HG03575 (cell line): ENCODE data around the gene CC2D2A.
A peak's percentile ranks its signal among the peaks of the same experiment; 100 is the strongest.
"Not testable (repeated sequence)": the region's sequence is repeated elsewhere in the genome, so short reads cannot be mapped to it uniquely, and the experiment has no call there.

Experiments used
- ATAC-seq: cut with Tn5 transposase; IDR thresholded peaks from one replicate; pipeline ENCODE4 v1.9.1; 2021; ENCODE audit not compliant: unreplicated experiment, insufficient number of reproducible peaks, low FRiP score; ENCODE audit errors: extremely low read depth

The CC2D2A gene

DNA sequence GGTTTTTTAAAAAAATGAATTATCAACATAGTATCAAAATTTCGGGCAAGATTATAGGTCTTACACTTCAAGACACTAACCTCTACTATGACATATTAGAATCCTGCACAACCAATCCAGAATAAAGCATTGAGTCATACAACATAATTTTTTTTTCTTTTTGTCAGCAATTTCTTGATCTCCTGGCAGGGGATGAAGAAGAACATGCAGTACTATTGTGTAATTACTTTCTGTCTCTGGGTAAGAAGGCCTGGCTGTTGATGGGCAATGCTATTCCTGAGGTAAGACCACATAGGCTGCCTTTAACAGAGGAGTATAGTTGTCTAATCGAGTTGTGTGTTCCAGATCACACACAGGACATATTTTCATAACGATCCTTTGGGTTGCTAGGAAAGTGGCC lies 118.0 kb downstream of the CC2D2A start:
- ATAC-seq, result no peak

DNA sequence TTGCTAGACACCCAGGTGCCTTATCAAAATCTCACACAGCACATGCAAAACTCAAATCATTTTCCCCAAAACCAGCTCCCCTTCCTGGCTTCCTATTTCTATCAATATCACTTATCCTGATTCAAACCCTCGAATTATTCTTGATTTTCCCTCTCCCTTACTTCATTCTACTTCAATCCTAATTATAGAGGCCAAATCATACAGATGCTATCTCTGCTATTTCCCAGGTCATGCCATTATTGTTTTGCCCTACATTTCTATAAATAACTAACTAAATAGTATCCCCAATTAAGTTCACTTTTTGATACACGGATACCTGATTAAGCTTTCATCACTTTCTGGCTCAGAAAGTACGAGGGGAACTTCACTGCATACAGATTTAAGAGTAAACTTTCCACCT lies 123.1 kb downstream of the CC2D2A start:
- no peak for ATAC-seq

DNA sequence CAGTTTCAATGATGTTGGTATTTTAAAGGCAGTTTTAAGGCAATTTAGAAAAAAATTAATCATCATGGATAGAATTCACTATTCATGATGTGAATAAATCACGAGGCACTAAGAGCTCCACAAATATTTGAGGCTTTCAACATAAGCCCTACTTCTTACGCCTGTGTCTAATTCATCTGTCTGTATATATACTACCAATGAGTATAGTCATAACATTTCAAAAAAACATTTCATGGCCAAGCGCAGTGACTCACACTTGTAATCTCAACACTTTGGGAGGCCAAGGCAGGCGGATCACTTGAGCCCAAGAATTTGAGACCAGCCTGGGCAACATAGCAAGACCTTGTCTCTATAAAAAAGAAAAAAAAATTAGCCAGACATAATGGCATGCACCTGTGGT lies 129.0 kb downstream of the CC2D2A start:
- ATAC-seq, result no peak

DNA sequence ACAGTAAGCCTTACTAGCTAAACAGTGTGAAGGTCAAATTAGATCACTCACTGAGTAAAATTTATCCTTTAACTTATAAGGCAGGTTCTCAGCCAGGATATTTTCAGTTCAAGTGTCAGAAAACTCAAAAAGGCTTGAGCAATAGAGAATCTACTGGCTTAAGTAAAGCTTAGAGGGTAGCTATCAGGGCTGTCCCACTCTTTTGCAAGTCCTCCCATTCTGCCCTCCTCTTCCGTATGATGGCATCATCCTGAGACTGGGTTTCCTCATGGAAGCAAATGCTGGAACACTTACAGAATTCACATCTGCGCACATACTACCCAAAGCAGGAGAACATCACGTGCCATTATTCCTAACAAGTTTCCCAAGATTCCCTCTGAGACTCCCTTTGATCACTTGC lies 130.5 kb downstream of the CC2D2A start:
- no peak for ATAC-seq

DNA sequence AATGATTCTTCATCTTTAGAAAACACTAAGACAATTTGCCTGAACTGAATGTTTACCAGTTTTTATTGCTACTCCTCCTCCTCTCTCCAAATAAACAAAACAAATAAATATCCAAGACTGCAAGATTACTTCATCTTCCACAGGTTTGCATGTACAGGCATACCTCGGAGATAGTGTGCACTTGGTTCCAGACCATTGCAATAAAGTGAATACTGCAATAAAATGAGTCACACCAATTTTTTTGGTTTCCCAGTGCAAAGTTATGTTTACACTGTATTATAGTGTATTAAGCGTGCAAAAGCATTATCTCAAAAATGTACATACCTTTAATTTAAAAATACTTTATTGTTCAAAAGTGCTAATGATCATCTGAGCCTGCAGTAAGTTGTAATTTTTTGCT lies 132.2 kb downstream of the CC2D2A start:
- ATAC-seq, result no peak

DNA sequence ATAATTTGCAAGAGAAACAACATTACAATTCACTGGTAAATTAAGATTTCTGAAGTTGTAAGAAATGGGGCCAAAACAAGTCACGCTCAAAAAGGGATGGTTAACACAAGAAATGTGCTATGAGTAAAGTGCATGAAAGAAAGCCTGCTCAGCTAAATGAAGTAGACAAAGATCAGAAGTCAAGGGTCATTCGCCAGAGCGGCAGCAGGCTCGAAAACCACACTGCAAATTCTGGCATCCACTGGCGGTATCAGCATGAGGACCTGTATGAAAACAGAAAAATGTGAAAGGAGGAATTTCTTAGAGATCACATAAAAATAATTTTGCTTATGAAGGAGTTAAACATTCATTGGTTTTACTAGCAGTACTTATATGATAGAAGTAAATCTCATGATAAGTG lies 135.9 kb downstream of the CC2D2A start:
- no peak for ATAC-seq

DNA sequence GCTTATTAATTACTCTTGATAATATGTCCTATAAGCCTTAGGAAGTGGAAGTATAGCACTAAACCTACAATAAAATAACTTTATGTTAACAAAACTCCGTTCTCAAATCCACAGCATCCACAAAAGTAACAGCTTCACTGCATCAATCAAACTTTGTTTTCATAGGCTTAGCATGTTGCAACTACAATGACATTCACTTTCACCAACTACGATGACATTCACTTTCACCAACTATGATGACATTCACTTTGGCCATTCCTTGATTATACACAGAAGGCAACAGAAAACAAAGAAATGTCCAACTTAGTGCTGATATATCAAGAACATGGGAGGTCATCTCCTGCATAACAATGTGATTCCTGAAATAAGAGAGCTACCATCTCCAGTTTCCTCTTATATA lies 141.2 kb downstream of the CC2D2A start:
- no peak for ATAC-seq

DNA sequence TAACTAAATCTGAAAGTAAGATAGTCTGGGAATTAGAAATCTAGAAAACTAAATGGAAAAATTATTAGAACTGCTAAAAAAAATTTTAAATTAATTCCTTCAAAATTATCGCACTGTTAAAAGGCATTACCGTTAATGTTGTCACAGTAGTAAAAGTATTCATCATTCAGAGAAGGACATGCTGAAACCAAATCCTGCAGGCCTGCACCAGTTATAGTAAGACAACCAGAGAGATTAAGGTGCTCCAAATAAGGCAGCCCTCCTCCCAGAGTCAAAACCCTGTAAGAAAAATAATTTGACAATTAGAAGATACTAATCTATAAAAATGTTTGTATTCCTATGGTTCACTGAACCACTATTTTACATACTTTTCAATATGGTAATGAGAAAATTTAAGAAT lies 142.5 kb downstream of the CC2D2A start:
- ATAC-seq, result no peak

DNA sequence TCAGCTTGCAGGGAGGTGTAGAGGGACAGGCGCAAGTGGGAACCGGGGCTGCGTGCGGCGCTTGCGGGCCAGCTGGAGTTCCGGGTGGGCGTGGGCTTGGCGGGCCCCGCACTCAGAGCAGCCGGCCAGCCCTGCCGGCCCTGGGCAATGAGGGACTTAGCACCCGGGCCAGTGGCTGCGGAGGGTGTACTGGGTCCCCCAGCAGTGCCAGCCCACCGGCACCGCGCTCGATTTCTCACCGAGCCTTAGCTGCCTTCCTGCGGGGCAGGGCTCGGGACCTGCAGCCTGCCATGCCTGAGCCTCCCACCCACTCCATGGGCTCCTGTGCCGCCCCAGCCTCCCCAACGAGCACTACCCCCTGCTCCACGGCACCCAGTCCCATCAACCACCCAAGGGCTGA lies 145.2 kb downstream of the CC2D2A start:
- not testable (repeated sequence) for ATAC-seq

DNA sequence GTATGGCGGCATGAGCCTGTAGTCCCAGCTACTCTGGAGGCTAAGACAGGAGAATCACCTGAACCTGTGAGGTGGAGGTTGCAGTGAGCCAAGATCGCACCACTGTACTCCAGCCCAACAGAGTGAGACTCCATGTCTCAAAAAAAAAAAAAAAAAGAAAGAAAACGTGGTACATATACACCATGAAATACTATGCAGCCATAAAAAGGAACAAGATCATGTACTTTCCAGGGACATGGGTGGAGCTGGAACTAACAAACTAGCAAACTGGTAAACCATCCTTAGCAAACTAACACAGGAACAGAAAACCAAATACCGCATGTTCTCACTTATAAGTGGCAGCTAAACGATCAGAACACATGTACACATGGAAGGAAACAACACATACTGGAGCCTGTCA lies 147.7 kb downstream of the CC2D2A start:
- not testable (repeated sequence) for ATAC-seq

DNA sequence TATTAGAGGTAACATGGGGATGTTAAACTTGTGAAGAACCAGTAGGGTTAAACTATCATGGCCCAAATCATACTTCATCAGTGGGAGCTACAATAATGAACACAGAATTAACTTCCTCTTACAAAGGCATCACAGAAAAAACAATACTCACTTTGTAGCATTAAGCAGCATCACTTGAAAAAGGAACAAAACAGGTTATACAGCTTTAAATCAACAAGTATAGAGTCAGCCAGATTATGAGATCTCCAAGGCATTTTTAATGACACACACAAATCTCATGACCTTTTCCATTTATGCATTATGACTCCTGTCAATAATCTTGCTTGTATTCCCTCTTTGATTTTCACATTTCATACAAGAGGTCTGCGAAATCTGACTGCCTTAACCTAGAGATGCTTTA lies 167.1 kb downstream of the CC2D2A start:
- ATAC-seq, result no peak

DNA sequence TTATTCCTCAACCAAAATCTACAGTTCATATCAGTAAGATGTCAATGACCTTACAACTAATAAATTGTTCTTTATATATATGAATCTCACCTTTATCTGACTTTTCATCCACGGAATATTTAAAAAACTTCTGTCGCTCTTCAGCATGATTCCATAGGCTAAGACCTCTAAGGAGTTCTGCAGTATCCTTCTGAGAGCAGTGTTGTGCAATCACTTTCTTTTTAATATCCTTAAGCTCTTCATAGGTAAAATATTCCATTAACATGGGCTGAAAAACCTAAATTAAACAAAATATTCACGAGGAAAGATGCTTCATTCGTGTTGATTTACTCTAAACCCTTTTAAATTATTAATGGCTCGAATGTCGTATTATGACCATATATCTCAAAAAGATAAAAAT lies 168.7 kb downstream of the CC2D2A start:
- no peak for ATAC-seq

DNA sequence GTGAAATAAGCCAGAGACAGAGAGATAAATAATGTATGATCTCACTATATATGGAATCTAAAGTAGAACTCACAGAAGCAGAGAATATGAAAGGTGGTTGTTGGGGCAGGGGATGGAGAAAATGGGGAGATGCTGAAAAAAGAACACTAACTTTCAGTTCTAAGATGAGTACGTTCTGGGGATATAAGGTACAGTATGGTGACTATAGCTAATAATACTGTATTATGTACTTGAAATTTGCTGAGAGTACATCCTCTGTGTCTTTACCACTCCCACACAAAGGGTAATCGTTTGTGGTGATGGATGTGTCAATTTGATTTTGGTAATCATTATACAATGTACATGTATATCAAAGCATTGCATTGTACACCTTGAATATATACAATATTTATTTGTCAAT lies 178.9 kb downstream of the CC2D2A start:
- peak; percentile 56 for ATAC-seq

DNA sequence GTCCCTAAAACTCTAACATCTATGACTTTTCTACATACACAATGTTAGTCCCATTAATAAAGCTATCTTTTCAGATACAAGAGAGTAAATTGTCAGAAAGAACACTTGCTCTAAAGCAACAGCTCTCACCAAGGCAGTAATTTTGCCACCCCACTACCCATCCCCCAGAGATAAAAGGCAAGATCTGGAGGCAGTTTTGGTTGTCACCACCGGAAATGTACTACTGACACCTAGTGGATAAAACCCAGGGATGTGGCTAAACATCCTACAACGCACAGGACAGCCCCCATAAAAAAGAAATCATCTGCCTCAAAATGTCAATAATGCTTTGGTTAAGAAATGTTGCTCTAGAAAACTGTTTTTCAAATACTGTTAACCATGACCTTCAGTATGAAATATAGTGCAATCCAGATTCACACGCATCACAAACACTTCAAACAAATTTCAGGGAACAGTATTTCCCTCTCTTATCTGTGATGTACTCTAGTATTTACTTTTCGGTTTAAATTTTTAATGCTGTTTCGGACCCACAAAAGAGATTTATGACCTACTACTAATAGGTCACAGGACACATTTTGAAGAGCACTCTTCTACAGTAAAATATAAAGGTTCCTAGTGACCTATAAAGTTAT lies 180.3 kb downstream of the CC2D2A start:
- peak; percentile 36 for ATAC-seq
